ENCODE results near the gene PRM1. TPM values are rescaled to one million over a fixed set of nuclear protein-coding genes. Genes with fewer than 3 reads are reported as not detected.
A peak's percentile ranks its signal among the peaks of the same experiment; 100 is the strongest.

Gene PRM1
- total and polyA plus RNA-seq, 10 donors, result not detected

DNA sequence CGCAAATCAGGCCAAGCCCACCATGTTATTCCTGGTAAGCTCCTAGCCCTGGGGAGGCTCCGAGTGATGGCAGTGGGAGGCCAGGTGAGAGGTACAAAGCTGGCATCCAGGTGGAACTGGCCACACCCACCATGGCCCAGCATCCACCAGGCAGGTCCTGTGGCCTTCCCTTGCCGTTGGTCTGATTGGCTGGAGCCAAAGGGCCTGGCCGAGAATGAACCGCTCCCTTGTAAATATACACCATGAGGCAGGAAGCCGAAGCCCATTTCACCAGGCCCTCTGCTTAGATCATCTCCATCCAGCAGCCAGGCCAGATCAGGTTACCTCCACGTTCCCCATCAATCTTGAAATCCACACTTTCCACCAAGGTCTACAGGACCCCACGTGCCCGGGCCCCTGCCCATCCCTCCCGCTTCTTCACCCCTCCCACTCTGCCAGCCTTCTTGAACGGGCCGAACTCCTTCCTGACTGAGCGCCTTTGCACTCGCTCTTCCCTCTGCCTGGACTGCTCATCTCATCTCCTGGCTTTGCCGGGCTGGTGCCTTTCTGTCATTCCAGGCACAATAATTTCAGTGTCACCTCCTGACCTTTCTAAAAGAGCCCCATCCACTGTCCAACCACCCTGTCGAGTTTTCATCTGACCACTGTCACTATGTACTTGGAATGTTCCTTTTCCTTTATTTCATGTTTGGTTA is 30.9 kb downstream of the PRM1 start:
- TF ChIP-seq CTCF (IDR thresholded peaks at IDR 0.05 in 8 of 11, conservative IDR thresholded peaks at IDR 0.05 in 3 of 11), result no peak
- TF ChIP-seq POLR2AphosphoS5 (IDR thresholded peaks at IDR 0.05), result peak; percentile 26 to 57 (median 35)
- no peak for TF ChIP-seq POLR2A (IDR thresholded peaks at IDR 0.05)
- no peak overlapping the region for H3K27ac ChIP-seq
- H3K4me1 ChIP-seq, result peaks cover 12 to 46% (median 33%) of the 10 kb centered on the region in 6 donors
- peaks cover 0 to 38% (median 0%) of the 10 kb centered on the region in 6 donors for H3K36me3 ChIP-seq
- no peak for DNase-seq
- intact Hi-C loops (cut with DNase I; ENCODE audit: low total_unique reads), result no loop called here
- H3K27me3 ChIP-seq (replicated peaks in 1 of 7), result peaks cover 0 to 8% (median 0%) of the 10 kb centered on the region in 7 donors
- 81 to 87% (median 86%) methylated on average over 13 to 16 of the region's 16 CpGs for WGBS, 5 donors
- H3K9me3 ChIP-seq, result no peaks in the 10 kb centered on the region
- H3K4me3 ChIP-seq, result no peak overlapping the region

GRCh38 chr16:11249233-11250061 is 31.7 kb downstream of the PRM1 start:
- Histone ChIP-seq H3K4me1 (peaks cover 12 to 38% (median 25%) of the 10 kb centered on the region in 6 donors), H3K27ac (no peak overlapping the region), H3K27me3 (replicated peaks in 1 of 7) (peaks cover 0 to under 1% (median 0%) of the 10 kb centered on the region in 7 donors), H3K36me3 (peaks cover 0 to 31% (median 0%) of the 10 kb centered on the region in 6 donors), H3K4me3 (no peak overlapping the region), H3K9me3 (no peaks in the 10 kb centered on the region)
- no peak for TF ChIP-seq CTCF (IDR thresholded peaks at IDR 0.05 in 8 of 11, conservative IDR thresholded peaks at IDR 0.05 in 3 of 11)
- peak; percentile 14 to 87 (median 29) for TF ChIP-seq POLR2AphosphoS5 (IDR thresholded peaks at IDR 0.05)
- intact Hi-C loops (cut with DNase I; ENCODE audit: low total_unique reads), result no loop called here
- no peak for DNase-seq
- 92 to 96% (median 92%) methylated on average over 56 to 63 of the region's 63 CpGs for WGBS, 5 donors

DNA sequence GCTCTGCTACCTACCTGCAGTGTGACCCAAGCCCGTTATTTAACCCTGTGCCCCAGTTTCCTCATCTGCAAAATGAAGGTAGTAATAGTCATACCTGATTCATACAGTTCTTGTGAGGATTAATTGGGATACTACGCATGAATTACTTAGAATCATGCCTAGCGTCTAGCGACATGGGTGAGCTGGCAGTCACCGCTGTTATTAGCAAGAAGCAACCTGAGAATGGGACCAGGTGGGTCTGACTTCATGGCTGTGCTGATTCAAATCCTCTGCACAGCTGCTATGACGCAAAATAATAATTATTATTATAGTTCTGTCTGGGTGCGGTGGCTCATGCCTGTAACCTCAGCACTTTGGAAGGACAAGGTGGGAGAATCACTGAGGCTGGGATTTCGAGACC is 33.0 kb downstream of the PRM1 start:
- intact Hi-C loops (cut with DNase I; ENCODE audit: low total_unique reads), result no loop called here
- WGBS, 5 donors, result 76 to 96% (median 85%) methylated on average over 8 of the region's 8 CpGs

More for the DNA sequence above, 33.0 kb downstream of the PRM1 start:
- Histone ChIP-seq H3K36me3 (peaks cover 0 to 18% (median 0%) of the 10 kb centered on the region in 6 donors), H3K4me1 (peaks cover 3 to 25% (median 12%) of the 10 kb centered on the region in 6 donors), H3K9me3 (no peaks in the 10 kb centered on the region), H3K27ac (no peak overlapping the region), H3K4me3 (no peak overlapping the region), H3K27me3 (replicated peaks in 1 of 7) (no peaks in the 10 kb centered on the region)
- DNase-seq, result no peak
- TF ChIP-seq POLR2A (IDR thresholded peaks at IDR 0.05), result no peak
- TF ChIP-seq CTCF (IDR thresholded peaks at IDR 0.05 in 8 of 11, conservative IDR thresholded peaks at IDR 0.05 in 3 of 11), result no peak
- TF ChIP-seq POLR2AphosphoS5 (IDR thresholded peaks at IDR 0.05), result no peak

Measured in spleen (tissue), 11 donors.